GM12878 (cell line): Measurements from ENCODE around the gene TUBB. TPM values are rescaled to one million over a fixed set of nuclear protein-coding genes. Genes with fewer than 3 reads are reported as not detected.

Experiments
- ATAC-seq: fragments of 200-7000 bp; cut with Tn5 transposase; 3 replicates; pipeline ENCODE4 v1.9.1; 2020; ENCODE audit warnings: mild to moderate bottlenecking, moderate library complexity
- BruUV-seq: library from RNA; stranded (reverse); fragments of 400-500 nt; replicated peaks from 2 replicates; lab custom pipeline; 2021; lab: Mats Ljungman, UMichigan
- CTCF ChIA-PET: fragments of 300-600 bp; sonication (Branson Sonifier 250); formaldehyde crosslinking; extraction: SDS; loops from one replicate; lab custom pipeline; 2021; ENCODE audit warnings: inconsistent platforms; lab: Yijun Ruan, JAX
- POLR2A ChIA-PET: fragments of 350-600 bp; formaldehyde crosslinking; extraction: SDS; loops from one replicate; lab custom pipeline; 2021; ENCODE audit warnings: inconsistent platforms; lab: Charles Lee
- RAD21 ChIA-PET: fragments of 300-600 bp; sonication (Branson Sonifier 250); formaldehyde crosslinking; loops from one replicate; lab custom pipeline; 2023; ENCODE audit warnings: antibody characterized with exemption; ENCODE audit not compliant: unreplicated experiment; lab: Charles Lee
- SMC1A ChIA-PET: fragments of 300-600 bp; sonication (Branson Sonifier 250); formaldehyde crosslinking; loops from one replicate; lab custom pipeline; 2023; ENCODE audit not compliant: unreplicated experiment, uncharacterized antibody; lab: Charles Lee
- DNase-seq: peaks from one replicate; pipeline ENCODE4 v3.0.0-alpha.2; 2011; ENCODE audit warnings: low read depth, low spot score
- FAIRE-seq: peaks from 3 replicates; lab custom pipeline; 2011; peaks lifted over from hg19 to GRCh38; lab: Jason Lieb, UNC
- H2AFZ ChIP-seq: 2 replicates; pipeline ENCODE4 v1.6.0; 2011; ENCODE audit warnings: low read depth, low read length, control low read depth; ENCODE audit not compliant: control insufficient read depth
- H3K27ac ChIP-seq: 2 replicates; pipeline ENCODE4 v1.5.1; 2011; ENCODE audit warnings: control low read depth; ENCODE audit not compliant: control insufficient read depth, insufficient read depth
- H3K27me3 ChIP-seq, 2 experiments: replicated peaks in 1 of 2; 2 replicates each; pipeline versions ENCODE4 v1.6.0 to v1.6.1; 2011; ENCODE audit warnings: low read length in 1 of 2; ENCODE audit not compliant: control insufficient read depth in 2 of 2, insufficient read depth in 2 of 2
- H3K36me3 ChIP-seq, 2 experiments: 2 replicates each; pipeline ENCODE4 v1.5.1; 2011; ENCODE audit warnings: low read length in 1 of 2; ENCODE audit not compliant: control insufficient read depth in 2 of 2, insufficient read depth in 2 of 2
- H3K4me1 ChIP-seq: 2 replicates; pipeline ENCODE4 v1.6.1; 2011; ENCODE audit warnings: mild to moderate bottlenecking, low read length, moderate library complexity, mixed read lengths; ENCODE audit not compliant: control insufficient read depth, insufficient read depth
- H3K4me2 ChIP-seq: 2 replicates; pipeline ENCODE4 v1.6.0; 2011; ENCODE audit warnings: control low read depth; ENCODE audit not compliant: control insufficient read depth, insufficient read depth
- H3K4me3 ChIP-seq: fragments of 200-600 bp; sonication (generic); 2 replicates; pipeline ENCODE4 v1.5.1; 2016
- H3K79me2 ChIP-seq: 2 replicates; pipeline ENCODE4 v1.6.0; 2011; ENCODE audit warnings: low read length; ENCODE audit not compliant: control insufficient read depth, insufficient read depth
- H3K9ac ChIP-seq: 2 replicates; pipeline ENCODE4 v1.8.0; 2011; ENCODE audit warnings: low read length, control low read depth, mixed read lengths; ENCODE audit not compliant: control insufficient read depth, insufficient read depth
- H3K9me3 ChIP-seq: replicated peaks from 3 replicates; pipeline ENCODE4 v1.5.1; 2011; ENCODE audit warnings: mild to moderate bottlenecking, low read length; ENCODE audit not compliant: control insufficient read depth, insufficient read depth
- H4K20me1 ChIP-seq: 2 replicates; pipeline ENCODE4 v1.6.0; 2011; ENCODE audit not compliant: control insufficient read depth, insufficient read depth
- ATF7 ChIP-seq: fragments of 450-650 bp; IDR thresholded peaks from 2 replicates; pipeline ENCODE4 v1.6.1; 2016; ENCODE audit warnings: low read depth, mild to moderate bottlenecking
- E2F4 ChIP-seq: IDR thresholded peaks from 2 replicates; pipeline ENCODE4 v1.6.1; 2012; ENCODE audit warnings: low read depth, low read length, improper control_type of control experiment
- EED ChIP-seq: sonication (generic); IDR thresholded peaks from 2 replicates; pipeline ENCODE4 v1.6.1; 2016; ENCODE audit warnings: antibody characterized with exemption, low read depth
- ELK1 ChIP-seq: IDR thresholded peaks from 2 replicates; pipeline ENCODE4 v1.6.1; 2012; ENCODE audit warnings: low read depth, low read length, improper control_type of control experiment
- EP300 ChIP-seq, 2 experiments: fragments of 150-350 bp in 1 of 2; IDR thresholded peaks; 2 replicates each; pipeline ENCODE4 v1.6.1; 2011 to 2012; ENCODE audit warnings: low read depth in 2 of 2, low read length in 2 of 2, borderline replicate concordance in 1 of 2, improper control_type of control experiment in 1 of 2, inconsistent platforms in 1 of 2; ENCODE audit not compliant: control insufficient read depth in 1 of 2
- IKZF1 ChIP-seq: fragments of 450-650 bp; conservative IDR thresholded peaks from 2 replicates; pipeline ENCODE4 v1.6.1; 2017; ENCODE audit warnings: antibody characterized with exemption, mild to moderate bottlenecking
- KLF5 ChIP-seq: fragments of 450-650 bp; IDR thresholded peaks from 2 replicates; pipeline ENCODE4 v1.6.1; 2014; ENCODE audit warnings: mild to moderate bottlenecking; ENCODE audit not compliant: partially characterized antibody
- MTA2 ChIP-seq: fragments of 450-650 bp; IDR thresholded peaks from 2 replicates; pipeline ENCODE4 v1.6.1; 2016; ENCODE audit warnings: low read depth, mild to moderate bottlenecking, moderate library complexity
- RAD21 ChIP-seq: IDR thresholded peaks from 2 replicates; pipeline ENCODE4 v1.6.1; 2011; ENCODE audit warnings: mild to moderate bottlenecking, low read depth, low read length, moderate library complexity; ENCODE audit not compliant: insufficient read depth
- SMARCA5 ChIP-seq: fragments of 450-650 bp; IDR thresholded peaks from 2 replicates; pipeline ENCODE4 v1.6.1; 2017; ENCODE audit warnings: mild to moderate bottlenecking
- TCF12 ChIP-seq: IDR thresholded peaks from 2 replicates; pipeline ENCODE4 v1.6.1; 2011; ENCODE audit warnings: low read depth, mild to moderate bottlenecking, low read length
- TCF7 ChIP-seq: IDR thresholded peaks from 2 replicates; pipeline ENCODE4 v1.6.1; 2014; ENCODE audit warnings: antibody characterized with exemption, borderline replicate concordance
- WGBS: methylation state at CpG from one replicate; pipeline ENCODE4 v1.1.6; 2016; ENCODE audit warnings: low lambda C conversion rate; ENCODE audit not compliant: insufficient replicate concordance, insufficient coverage; ENCODE audit errors: missing lambda C conversion rate; 5-methylcytosine and 5-hydroxymethylcytosine counted together
- in situ Hi-C: fragments of 300-500 bp; cut with MboI; formaldehyde crosslinking; loops from 9 replicates; pipeline ENCODE4 v1.14.3; 2018; ENCODE audit warnings: mixed read lengths
- intact Hi-C: fragments of 100-400 bp; cut with micrococcal nuclease; formaldehyde crosslinking; loops from one replicate; pipeline ENCODE4 v1.14.2; 2022; ENCODE audit not compliant: unreplicated experiment
- polyA plus RNA-seq, 11 experiments: library from polyadenylated mRNA; depleted of rRNA in 4 of 11; unstranded in 6 of 11; stranded (reverse) in 5 of 11; fragments of >200 nt; fragmentation: Nextera tagmentation in 4 of 11; fragmentation: Illumina TruSeq in 1 of 11; extraction: Ambion mirVana in 4 of 11; extraction: Trizol in 1 of 11; gene quantifications; 1 replicate in 1 of 11; 2 replicates in 10 of 11; pipeline versions ENCODE4 v1.2.1 to v1.2.3, GENCODE V29; 2011 to 2016; ENCODE audit warnings: inconsistent platforms in 2 of 11, missing spikeins in 2 of 11, low read depth in 1 of 11
- total RNA-seq, 4 experiments: library from RNA; depleted of rRNA in 3 of 4; stranded (reverse); fragments of >200 nt in 3 of 4; fragmentation: Illumina TruSeq in 1 of 4; extraction: Trizol in 1 of 4; gene quantifications; 2 replicates each; pipeline versions ENCODE4 v1.2.1 to v1.2.3, GENCODE V29; 2013 to 2021
- TF ChIP-seq, protein P1 (sequence below): fragments of 450-650 bp; IDR thresholded peaks from 2 replicates; pipeline ENCODE4 v1.6.1; 2016; ENCODE audit warnings: mild to moderate bottlenecking
- TF ChIP-seq, protein P2 (sequence below): fragments of 450-650 bp; IDR thresholded peaks from 2 replicates; pipeline ENCODE4 v1.6.1; 2014; ENCODE audit warnings: mild to moderate bottlenecking
- TF ChIP-seq, protein P3 (sequence below): fragments of 450-650 bp; IDR thresholded peaks from 2 replicates; pipeline ENCODE4 v1.6.1; 2018; ENCODE audit warnings: borderline replicate concordance, mild to moderate bottlenecking; ENCODE audit not compliant: partially characterized antibody

The TUBB gene
- total and polyA plus RNA-seq, 10 of the 15 experiments (the other 5 are each of a cell fraction or from before 2014, with no cell fraction given), result 1,039 to 3,052 (median 1,656) TPM

DNA sequence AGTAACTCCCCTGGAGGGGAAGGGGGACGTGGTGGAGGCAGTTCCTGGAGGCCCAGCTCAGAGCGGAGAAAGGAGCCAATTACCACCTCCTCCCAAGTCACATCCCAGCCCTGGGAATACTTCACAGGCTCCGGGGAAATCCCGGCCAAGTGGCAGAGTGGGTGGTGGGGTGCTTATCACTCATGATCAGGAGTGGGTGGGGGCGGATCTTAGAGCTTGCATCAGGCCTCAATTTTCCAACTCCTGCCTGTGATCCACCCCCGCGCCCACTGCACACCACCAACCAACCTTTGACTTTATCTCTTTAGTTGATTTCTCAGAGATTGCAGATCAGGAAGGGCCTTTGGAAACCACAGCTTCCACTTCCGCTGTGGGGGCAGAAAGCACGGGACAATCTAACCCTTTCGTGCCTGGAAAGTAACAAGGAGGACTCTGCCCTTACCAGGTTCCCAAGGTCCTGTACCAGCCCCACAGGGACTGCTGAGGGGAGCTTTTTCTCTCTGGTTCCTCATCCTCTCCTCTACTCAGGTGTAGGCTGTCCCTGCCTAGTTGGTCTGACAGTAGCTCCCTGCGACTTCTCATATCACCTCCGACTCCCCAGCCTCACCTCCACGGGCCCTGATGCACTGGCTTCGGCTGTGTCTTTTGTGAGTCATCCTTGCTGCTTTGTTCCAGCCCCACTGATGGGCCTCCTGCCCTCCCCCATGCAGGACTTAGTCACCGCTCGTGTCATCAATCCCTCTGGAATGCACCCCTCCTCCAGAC lies 49.1 kb downstream of the TUBB start:
- ChIA-PET POLR2A (interaction anchor here (0.6 to 6.2 kb wide), 17 partner anchors 8 to 131 kb away, joined by 3 to 89 read pairs (median 7); partner anchors contain the start of genes FLOT1 and IER3), RAD21 (interaction anchor here (0.6 to 7.4 kb wide), 15 partner anchors 8 to 115 kb away, joined by 3 to 98 read pairs (median 5); partner anchors contain the start of gene DDR1), CTCF (interaction anchor here (0.9 to 5.0 kb wide), 12 partner anchors 11 to 58 kb away, joined by 4 to 39 read pairs (median 7); partner anchors contain the start of gene IER3), SMC1A (interaction anchor here (1.0 to 9.7 kb wide), 14 partner anchors 7 to 59 kb away, joined by 3 to 217 read pairs (median 16); partner anchors contain the start of gene FLOT1)
- Histone ChIP-seq H2AFZ (no peak overlapping the region), H3K9ac (no peak overlapping the region), H3K27me3 (no peaks in the 10 kb centered on the region), H3K27ac (no peak overlapping the region; the same call in 1 of the 2 replicates), H4K20me1 (no peaks in the 10 kb centered on the region), H3K4me2 (peak overlapping the region; percentile 13; the same call in 1 of the 2 replicates), H3K79me2 (no peaks in the 10 kb centered on the region), H3K4me1 (peaks cover 33% of the 10 kb centered on the region), H3K4me3 (no peak overlapping the region), H3K36me3 (no peaks in the 10 kb centered on the region), H3K9me3 (no peaks in the 10 kb centered on the region; the same call in 2 of the 3 replicates)
- 58% methylated on average over 15 of the region's 16 CpGs for WGBS
- FAIRE-seq (no peak), DNase-seq (no peak), ATAC-seq (peak; percentile 38)
- BruUV-seq, result no TSS peak
- in situ Hi-C loops, result no loop called here
- intact Hi-C loops, result no loop called here
- no peak for TF ChIP-seq RAD21
- 0 out of 2 replicates have a peak, but pooled peaks have one; percentile 40 for TF ChIP-seq EED
- no peak for TF ChIP-seq TCF7
- peak; percentile 66 for TF ChIP-seq MTA2
- TF ChIP-seq ATF7, result no peak
- TF ChIP-seq, protein P1, sequence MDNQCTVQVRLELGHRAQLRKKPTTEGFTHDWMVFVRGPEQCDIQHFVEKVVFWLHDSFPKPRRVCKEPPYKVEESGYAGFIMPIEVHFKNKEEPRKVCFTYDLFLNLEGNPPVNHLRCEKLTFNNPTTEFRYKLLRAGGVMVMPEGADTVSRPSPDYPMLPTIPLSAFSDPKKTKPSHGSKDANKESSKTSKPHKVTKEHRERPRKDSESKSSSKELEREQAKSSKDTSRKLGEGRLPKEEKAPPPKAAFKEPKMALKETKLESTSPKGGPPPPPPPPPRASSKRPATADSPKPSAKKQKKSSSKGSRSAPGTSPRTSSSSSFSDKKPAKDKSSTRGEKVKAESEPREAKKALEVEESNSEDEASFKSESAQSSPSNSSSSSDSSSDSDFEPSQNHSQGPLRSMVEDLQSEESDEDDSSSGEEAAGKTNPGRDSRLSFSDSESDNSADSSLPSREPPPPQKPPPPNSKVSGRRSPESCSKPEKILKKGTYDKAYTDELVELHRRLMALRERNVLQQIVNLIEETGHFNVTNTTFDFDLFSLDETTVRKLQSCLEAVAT, result no peak
- TF ChIP-seq EP300 (IDR thresholded peaks at IDR 0.05; ENCODE audit: borderline replicate concordance in 1 of 2, control insufficient read depth in 1 of 2, low read depth in 2 of 2, low read length in 2 of 2), result peak in 1 of 2 experiments; percentile 56; a peak in 2 of 4 replicates
- no peak for TF ChIP-seq SMARCA5
- TF ChIP-seq, protein P2, sequence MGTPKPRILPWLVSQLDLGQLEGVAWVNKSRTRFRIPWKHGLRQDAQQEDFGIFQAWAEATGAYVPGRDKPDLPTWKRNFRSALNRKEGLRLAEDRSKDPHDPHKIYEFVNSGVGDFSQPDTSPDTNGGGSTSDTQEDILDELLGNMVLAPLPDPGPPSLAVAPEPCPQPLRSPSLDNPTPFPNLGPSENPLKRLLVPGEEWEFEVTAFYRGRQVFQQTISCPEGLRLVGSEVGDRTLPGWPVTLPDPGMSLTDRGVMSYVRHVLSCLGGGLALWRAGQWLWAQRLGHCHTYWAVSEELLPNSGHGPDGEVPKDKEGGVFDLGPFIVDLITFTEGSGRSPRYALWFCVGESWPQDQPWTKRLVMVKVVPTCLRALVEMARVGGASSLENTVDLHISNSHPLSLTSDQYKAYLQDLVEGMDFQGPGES, result no peak
- TF ChIP-seq, protein P3, sequence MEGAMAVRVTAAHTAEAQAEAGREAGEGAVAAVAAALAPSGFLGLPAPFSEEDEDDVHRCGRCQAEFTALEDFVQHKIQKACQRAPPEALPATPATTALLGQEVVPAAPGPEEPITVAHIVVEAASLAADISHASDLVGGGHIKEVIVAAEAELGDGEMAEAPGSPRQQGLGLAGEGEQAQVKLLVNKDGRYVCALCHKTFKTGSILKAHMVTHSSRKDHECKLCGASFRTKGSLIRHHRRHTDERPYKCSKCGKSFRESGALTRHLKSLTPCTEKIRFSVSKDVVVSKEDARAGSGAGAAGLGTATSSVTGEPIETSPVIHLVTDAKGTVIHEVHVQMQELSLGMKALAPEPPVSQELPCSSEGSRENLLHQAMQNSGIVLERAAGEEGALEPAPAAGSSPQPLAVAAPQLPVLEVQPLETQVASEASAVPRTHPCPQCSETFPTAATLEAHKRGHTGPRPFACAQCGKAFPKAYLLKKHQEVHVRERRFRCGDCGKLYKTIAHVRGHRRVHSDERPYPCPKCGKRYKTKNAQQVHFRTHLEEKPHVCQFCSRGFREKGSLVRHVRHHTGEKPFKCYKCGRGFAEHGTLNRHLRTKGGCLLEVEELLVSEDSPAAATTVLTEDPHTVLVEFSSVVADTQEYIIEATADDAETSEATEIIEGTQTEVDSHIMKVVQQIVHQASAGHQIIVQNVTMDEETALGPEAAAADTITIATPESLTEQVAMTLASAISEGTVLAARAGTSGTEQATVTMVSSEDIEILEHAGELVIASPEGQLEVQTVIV, result no peak
- peak; percentile 94 for TF ChIP-seq IKZF1
- TF ChIP-seq ELK1, result no peak
- no peak for TF ChIP-seq KLF5
- no peak for TF ChIP-seq E2F4
- no peak for TF ChIP-seq TCF12
